Prostate gland (tissue), 2 donors: ENCODE results near the gene BMP2.

Experiments
- CTCF ChIP-seq, 4 experiments: fragments of 200-600 bp in 2 of 4; fragments of 450-650 bp in 2 of 4; sonication (generic) in 2 of 4; IDR thresholded peaks; 1 replicate in 3 of 4; 2 replicates in 1 of 4; pipeline ENCODE4 v1.5.1; 2016 to 2019; ENCODE audit warnings: antibody characterized with exemption in 4 of 4, mild to moderate bottlenecking in 2 of 4, moderate library complexity in 2 of 4
- POLR2A ChIP-seq: fragments of 450-650 bp; IDR thresholded peaks from one replicate; pipeline ENCODE4 v1.6.1; 2016; ENCODE audit warnings: antibody characterized with exemption, mild to moderate bottlenecking
- POLR2AphosphoS5 ChIP-seq: sonication (generic); formaldehyde crosslinking; IDR thresholded peaks from one replicate; pipeline ENCODE4 v1.6.1; 2017; ENCODE audit warnings: antibody characterized with exemption

DNA sequence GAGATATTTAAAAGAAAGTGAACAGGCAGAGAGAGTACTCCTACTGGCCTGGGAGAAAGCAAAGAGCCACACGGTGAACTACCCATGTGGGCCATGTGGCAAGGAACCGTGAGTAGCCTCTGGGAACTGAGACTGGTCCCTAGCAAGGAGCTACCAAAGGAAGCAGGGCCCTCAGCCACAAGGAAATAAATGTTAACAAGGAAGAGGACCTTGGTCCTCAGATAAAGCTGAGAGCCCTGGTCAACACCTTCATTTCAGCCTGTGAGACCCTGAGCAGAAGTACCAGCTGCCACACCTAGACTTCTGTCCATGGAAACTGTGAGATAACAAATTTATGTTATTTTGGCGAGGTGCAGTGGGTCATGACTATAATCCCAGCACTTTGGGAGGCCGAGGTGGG is 25.3 kb downstream of the BMP2 start:
- TF ChIP-seq CTCF (IDR thresholded peaks at IDR 0.05) (no peak), POLR2A (no peak), POLR2AphosphoS5 (no peak)
